HUES48 (cell line): Measurements from ENCODE around the gene SASH1.
A peak's percentile ranks its signal among the peaks of the same experiment; 100 is the strongest.

Experiments
- H3K27ac ChIP-seq: one replicate; pipeline ENCODE4 v1.7.0; 2013; ENCODE audit warnings: low read depth, low read length, inconsistent platforms
- H3K27me3 ChIP-seq: 2 replicates; pipeline ENCODE4 v1.6.1; 2013; ENCODE audit warnings: mild to moderate bottlenecking, low read length; ENCODE audit not compliant: control insufficient read depth, insufficient read depth
- H3K36me3 ChIP-seq: 2 replicates; pipeline ENCODE4 v1.6.1; 2013; ENCODE audit warnings: low read length; ENCODE audit not compliant: control insufficient read depth, insufficient read depth
- H3K4me1 ChIP-seq: 2 replicates; pipeline ENCODE4 v1.6.1; 2013; ENCODE audit warnings: mild to moderate bottlenecking, low read length; ENCODE audit not compliant: control insufficient read depth, insufficient read depth
- H3K4me3 ChIP-seq: 2 replicates; pipeline ENCODE4 v1.5.1; 2013; ENCODE audit warnings: mild to moderate bottlenecking, low read depth, low read length
- H3K9ac ChIP-seq: 2 replicates; pipeline ENCODE4 v1.6.1; 2013; ENCODE audit warnings: mild to moderate bottlenecking, low read depth, low read length, moderate library complexity
- H3K9me3 ChIP-seq: 2 replicates; pipeline ENCODE4 v1.6.1; 2013; ENCODE audit warnings: low read length; ENCODE audit not compliant: control insufficient read depth, insufficient read depth

SASH1 gene

GRCh38 chr6:148342350-148343046 is at the start of gene SASH1:
TSS of gene SASH1 (plus strand) at chr6:148342838. CDS start at chr6:148343068, 230 bp downstream.
- H3K36me3 ChIP-seq = no peaks in the 10 kb centered on the region
- H3K4me3 ChIP-seq = peak within 1 kb of the TSS; percentile 77
- H3K27ac ChIP-seq = peak within 1 kb of the TSS; percentile 100
- no peaks in the 10 kb centered on the region for H3K27me3 ChIP-seq
- peaks cover 46% of the 10 kb centered on the region for H3K4me1 ChIP-seq
- H3K9me3 ChIP-seq = no peaks in the 10 kb centered on the region
- H3K9ac ChIP-seq = peak within 1 kb of the TSS; percentile 93

- Histone ChIP-seq H3K9me3 (no peaks in the 10 kb centered on the region), H3K4me1 (0 out of 2 replicates have a peak, but pooled peaks cover 6% of the 10 kb centered on the region), H3K9ac (no peak overlapping the region), H3K36me3 (no peaks in the 10 kb centered on the region), H3K27ac (no peak overlapping the region), H3K27me3 (no peaks in the 10 kb centered on the region), H3K4me3 (no peak overlapping the region)
These were observed 49.2 kb upstream of the SASH1 start for GRCh38 chr6:148293181-148293995.

- Histone ChIP-seq H3K9ac (no peak overlapping the region), H3K27ac (no peak overlapping the region), H3K36me3 (no peaks in the 10 kb centered on the region), H3K9me3 (no peaks in the 10 kb centered on the region), H3K27me3 (no peaks in the 10 kb centered on the region), H3K4me3 (no peak overlapping the region), H3K4me1 (0 out of 2 replicates have a peak, but pooled peaks cover 6% of the 10 kb centered on the region)
These were observed 48.6 kb upstream of the SASH1 start for GRCh38 chr6:148294059-148294458.

- H3K9me3 ChIP-seq = no peaks in the 10 kb centered on the region
- H3K27ac ChIP-seq = no peak overlapping the region
- H3K9ac ChIP-seq = no peak overlapping the region
- H3K27me3 ChIP-seq = no peaks in the 10 kb centered on the region
- no peaks in the 10 kb centered on the region for H3K36me3 ChIP-seq
- H3K4me1 ChIP-seq = 0 out of 2 replicates have a peak, but pooled peaks cover 6% of the 10 kb centered on the region
- H3K4me3 ChIP-seq = no peak overlapping the region
These were observed 47.3 kb upstream of the SASH1 start for GRCh38 chr6:148295261-148295887.

GRCh38 chr6:148296771-148297170 is 45.9 kb upstream of the SASH1 start:
- Histone ChIP-seq H3K27ac (no peak overlapping the region), H3K9me3 (no peaks in the 10 kb centered on the region), H3K36me3 (no peaks in the 10 kb centered on the region), H3K4me1 (0 out of 2 replicates have a peak, but pooled peaks cover 6% of the 10 kb centered on the region), H3K4me3 (no peak overlapping the region), H3K9ac (no peak overlapping the region), H3K27me3 (no peaks in the 10 kb centered on the region)

GRCh38 chr6:148298683-148299082 is 44.0 kb upstream of the SASH1 start:
- no peak overlapping the region for H3K27ac ChIP-seq
- no peaks in the 10 kb centered on the region for H3K27me3 ChIP-seq
- H3K9ac ChIP-seq = no peak overlapping the region
- 0 out of 2 replicates have a peak, but pooled peaks cover 6% of the 10 kb centered on the region for H3K4me1 ChIP-seq
- H3K36me3 ChIP-seq = no peaks in the 10 kb centered on the region
- no peak overlapping the region for H3K4me3 ChIP-seq
- no peaks in the 10 kb centered on the region for H3K9me3 ChIP-seq

GRCh38 chr6:148303616-148304015 is 39.0 kb upstream of the SASH1 start:
- Histone ChIP-seq H3K9me3 (no peaks in the 10 kb centered on the region), H3K4me1 (peaks cover 12% of the 10 kb centered on the region), H3K9ac (no peak overlapping the region), H3K4me3 (no peak overlapping the region), H3K36me3 (no peaks in the 10 kb centered on the region), H3K27me3 (no peaks in the 10 kb centered on the region), H3K27ac (no peak overlapping the region)

- H3K27me3 ChIP-seq = no peaks in the 10 kb centered on the region
- H3K27ac ChIP-seq = no peak overlapping the region
- H3K9me3 ChIP-seq = no peaks in the 10 kb centered on the region
- peaks cover 12% of the 10 kb centered on the region for H3K4me1 ChIP-seq
- no peak overlapping the region for H3K9ac ChIP-seq
- no peaks in the 10 kb centered on the region for H3K36me3 ChIP-seq
- H3K4me3 ChIP-seq = no peak overlapping the region
These were observed 37.7 kb upstream of the SASH1 start for GRCh38 chr6:148304976-148305375.

- H3K4me1 ChIP-seq = peaks cover 12% of the 10 kb centered on the region
- no peak overlapping the region for H3K4me3 ChIP-seq
- H3K27ac ChIP-seq = no peak overlapping the region
These were observed 36.4 kb upstream of the SASH1 start for GRCh38 chr6:148306286-148306685.

GRCh38 chr6:148307405-148307804 is 35.2 kb upstream of the SASH1 start:
- Histone ChIP-seq H3K36me3 (no peaks in the 10 kb centered on the region), H3K4me1 (peaks cover 12% of the 10 kb centered on the region), H3K27me3 (no peaks in the 10 kb centered on the region), H3K4me3 (no peak overlapping the region), H3K27ac (no peak overlapping the region), H3K9me3 (no peaks in the 10 kb centered on the region), H3K9ac (no peak overlapping the region)

More at GRCh38 chr6:148306286-148306685, 36.4 kb upstream of the SASH1 start:
- Histone ChIP-seq H3K9ac (no peak overlapping the region), H3K9me3 (no peaks in the 10 kb centered on the region), H3K36me3 (no peaks in the 10 kb centered on the region), H3K27me3 (no peaks in the 10 kb centered on the region)
